ENCODE data around the gene ST8SIA5.
A peak's percentile ranks its signal among the peaks of the same experiment; 100 is the strongest.

ST8SIA5 gene

DNA sequence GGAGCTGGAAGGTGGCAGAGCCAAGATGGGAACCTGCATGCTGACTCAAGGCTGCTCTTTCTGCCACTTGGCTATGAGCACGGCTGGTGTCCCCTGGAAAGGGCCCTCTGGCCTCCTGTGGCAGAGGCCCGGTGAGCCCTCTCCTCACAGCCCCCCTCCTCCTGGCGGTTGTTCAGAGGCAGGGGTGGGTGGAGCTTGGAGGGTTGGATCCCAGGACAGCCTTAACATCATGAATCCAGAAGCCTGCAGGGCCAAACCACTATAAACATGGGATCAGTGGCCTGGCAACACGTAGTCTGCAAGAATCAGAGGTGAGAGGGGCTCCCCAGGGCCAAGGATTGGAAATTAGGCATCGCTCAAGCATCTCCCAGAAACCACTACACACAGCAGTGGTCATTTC lies 51.3 kb downstream of the ST8SIA5 start:
- no peak for DNase-seq

GRCh38 chr18:46704816-46705215 lies 52.0 kb downstream of the ST8SIA5 start:
- no peak for DNase-seq

GRCh38 chr18:46704189-46704588 lies 52.7 kb downstream of the ST8SIA5 start:
- no peak for DNase-seq

- no peak for DNase-seq
Measured at GRCh38 chr18:46702471-46702870, 54.4 kb downstream of the ST8SIA5 start.

DNA sequence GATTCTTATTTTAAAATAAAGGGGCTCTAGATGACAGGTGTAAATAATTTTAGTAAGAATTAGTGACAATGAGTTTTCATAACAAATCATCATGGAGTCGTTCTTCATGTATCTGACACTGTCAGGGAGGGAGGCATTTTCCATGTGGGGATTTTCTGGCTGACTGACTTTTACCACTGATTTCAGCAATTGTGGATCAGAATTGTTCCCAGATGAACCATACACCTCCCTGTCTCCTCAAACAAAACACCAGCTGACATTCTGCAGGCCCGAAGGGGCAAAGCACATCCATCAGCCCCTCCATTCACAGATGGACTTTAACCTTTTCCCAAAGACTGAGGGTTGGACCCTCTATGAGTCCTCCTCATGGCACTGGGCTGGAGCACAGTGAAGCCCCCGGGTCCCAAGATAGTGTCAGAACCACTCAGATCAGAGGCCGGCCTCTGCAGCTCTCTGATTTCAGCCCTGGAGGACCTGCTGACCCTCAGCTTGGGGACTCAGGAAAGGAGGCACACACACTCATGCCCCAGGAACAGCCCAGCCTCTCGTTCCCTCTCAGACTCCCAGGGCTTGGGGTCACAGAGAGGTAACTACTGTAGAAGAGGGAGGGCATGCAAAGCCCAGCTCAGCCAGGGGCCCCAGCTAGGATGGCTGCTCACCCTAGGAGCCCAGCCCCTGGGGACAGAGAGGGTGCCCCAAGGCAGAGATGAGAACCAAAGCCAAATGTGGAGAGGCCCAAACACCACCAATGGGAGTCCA lies 56.6 kb downstream of the ST8SIA5 start:
- DNase-seq, result no peak

DNA sequence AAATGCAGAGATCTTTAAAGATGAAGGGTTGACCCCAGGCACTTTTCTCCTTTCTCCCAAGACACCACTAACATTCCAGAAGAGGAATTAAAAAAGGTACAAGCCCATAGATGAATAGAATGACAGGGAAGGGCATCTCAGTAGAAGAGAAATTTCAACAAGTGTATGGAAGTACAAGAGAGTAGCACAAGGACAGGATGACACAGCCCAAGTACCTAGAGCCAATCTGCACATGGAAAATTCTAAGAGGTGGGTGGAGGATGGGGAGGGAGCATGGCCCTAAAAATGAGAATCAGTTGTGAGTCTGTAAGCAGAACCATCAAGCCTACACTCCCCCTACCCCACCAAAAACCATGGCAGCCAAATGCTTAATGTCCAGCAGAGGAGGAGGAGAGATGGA lies 60.2 kb downstream of the ST8SIA5 start:
- DNase-seq, result no peak

- no peak for DNase-seq
Measured at GRCh38 chr18:46696268-46696667, 60.6 kb downstream of the ST8SIA5 start.

- no peak for DNase-seq
Measured at GRCh38 chr18:46693996-46694395, 62.9 kb downstream of the ST8SIA5 start.

DNA sequence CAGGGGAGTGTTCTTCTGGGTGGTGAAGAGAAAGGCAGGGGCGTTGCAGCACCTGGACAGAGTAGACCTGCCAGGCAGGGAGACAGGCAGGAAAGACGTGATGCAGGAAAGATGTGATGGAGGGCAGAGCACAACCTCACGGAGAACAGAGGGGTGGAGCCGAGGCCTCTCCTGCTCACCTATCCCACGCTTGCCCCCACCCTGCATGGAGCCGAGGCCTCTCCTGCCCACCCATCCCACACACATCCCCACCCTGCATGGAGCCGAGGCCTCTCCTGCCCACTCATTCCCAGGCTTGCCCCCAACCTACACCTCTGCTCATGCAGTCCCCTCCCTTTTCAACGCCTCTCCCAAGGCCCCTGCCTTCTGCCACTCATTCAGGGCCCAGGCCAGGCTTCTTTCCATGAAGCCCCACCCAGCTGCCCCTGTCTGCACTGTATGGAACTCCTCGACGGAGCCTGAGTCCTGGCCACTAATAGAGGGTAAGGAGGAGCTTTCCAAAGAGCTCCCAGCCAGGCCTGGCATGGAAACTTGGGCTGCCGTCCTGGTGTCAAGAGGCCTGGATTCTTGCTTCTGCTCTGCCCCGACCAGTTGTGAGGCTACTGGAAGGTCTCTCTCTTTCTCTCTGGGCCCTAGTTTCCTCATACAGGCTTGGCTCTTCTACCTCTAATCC lies 67.9 kb downstream of the ST8SIA5 start:
- no peak for DNase-seq

GRCh38 chr18:46686186-46686585 lies 70.7 kb downstream of the ST8SIA5 start:
- no peak for DNase-seq

- no peak for DNase-seq
Measured at GRCh38 chr18:46683252-46683651, 73.6 kb downstream of the ST8SIA5 start.

- no peak for DNase-seq
Measured at GRCh38 chr18:46680784-46681695, 75.8 kb downstream of the ST8SIA5 start.

DNA sequence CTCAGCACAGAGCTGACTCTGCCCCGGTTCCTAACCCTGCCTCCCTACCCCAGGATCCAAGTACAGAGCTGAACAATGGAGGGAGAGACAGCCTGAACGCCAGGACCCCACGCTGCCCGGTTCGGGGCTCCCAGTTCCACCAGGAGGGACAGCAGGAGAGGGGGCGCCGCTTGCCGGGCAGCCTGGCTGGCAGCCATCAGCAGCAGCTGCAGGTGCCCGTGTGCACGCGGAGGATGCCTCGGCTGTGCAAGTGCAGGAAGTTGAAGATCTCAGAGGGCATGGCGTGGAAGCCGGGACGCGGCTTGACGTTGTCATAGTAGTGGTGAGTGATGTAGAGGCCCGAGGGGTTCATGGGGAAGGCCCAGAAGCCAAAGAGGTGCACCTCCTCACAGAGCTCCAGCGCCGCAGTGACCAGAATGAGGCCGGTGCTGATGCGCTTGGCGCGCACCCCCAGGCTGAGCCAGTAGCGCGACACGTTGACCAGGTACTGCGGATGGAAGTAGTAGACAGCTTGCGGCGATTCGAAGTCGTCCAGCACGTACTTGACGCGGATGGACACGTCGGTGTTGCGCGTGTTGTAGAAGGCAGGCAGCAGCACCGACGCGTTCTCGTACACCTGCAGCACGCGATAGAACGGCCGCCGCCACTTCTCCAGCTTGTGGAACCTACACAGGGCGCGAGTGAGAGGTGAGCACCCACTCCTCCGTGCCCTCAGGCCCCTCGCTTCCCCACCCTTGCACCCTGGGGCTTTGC lies 76.8 kb downstream of the ST8SIA5 start:
- DNase-seq, result no peak

DNA sequence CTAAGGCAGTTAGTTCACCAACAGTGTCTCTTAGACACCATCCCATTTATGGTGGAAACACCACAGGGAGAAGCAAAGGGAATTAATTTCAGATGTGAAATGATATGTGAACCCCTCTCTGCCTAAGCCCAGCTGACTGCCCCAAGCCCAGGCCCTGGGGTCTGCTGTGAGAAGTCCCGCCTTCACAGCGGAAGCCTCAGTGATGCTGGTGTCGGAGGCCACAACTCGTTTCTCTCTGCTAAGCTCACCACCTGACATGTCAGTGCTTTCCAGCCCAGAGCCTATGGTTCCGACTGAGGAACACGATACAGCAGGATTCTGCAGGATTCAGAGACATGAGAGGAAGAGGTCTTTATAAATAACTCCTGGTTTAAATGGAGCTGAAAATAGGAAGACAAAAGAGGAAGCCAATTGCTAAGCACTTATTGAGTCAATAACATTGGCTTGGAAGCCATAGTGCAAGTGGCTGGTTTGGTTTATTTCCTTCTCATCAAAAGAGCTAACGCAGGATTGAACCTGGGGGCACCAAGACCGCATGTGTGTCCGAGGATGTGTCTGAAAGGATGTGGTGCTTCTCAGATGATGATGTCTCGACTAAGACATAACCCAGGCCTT lies 78.0 kb downstream of the ST8SIA5 start:
- DNase-seq, result no peak

DNA sequence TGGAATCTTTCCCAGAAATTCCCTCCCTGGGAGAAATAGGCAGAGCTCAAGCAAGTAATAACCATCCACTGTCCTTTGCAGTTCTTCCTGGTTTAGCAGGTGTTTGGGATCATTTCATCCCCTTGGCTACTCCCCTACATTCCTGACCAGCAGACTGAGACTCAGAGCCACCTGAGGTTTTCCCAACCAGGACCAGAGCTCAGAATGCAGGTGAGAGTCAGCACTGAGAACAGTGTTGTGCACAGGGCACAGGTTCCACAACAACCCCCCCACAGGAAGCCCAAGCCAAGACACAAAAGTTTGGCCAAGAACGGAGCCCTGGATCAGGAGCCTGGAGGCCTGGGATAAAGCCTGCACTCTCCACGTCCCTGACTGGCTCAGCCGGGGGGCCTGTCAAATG lies 78.8 kb downstream of the ST8SIA5 start:
- no peak for DNase-seq

- no peak for DNase-seq
Measured at GRCh38 chr18:46677611-46678010, 79.2 kb downstream of the ST8SIA5 start.

DNA sequence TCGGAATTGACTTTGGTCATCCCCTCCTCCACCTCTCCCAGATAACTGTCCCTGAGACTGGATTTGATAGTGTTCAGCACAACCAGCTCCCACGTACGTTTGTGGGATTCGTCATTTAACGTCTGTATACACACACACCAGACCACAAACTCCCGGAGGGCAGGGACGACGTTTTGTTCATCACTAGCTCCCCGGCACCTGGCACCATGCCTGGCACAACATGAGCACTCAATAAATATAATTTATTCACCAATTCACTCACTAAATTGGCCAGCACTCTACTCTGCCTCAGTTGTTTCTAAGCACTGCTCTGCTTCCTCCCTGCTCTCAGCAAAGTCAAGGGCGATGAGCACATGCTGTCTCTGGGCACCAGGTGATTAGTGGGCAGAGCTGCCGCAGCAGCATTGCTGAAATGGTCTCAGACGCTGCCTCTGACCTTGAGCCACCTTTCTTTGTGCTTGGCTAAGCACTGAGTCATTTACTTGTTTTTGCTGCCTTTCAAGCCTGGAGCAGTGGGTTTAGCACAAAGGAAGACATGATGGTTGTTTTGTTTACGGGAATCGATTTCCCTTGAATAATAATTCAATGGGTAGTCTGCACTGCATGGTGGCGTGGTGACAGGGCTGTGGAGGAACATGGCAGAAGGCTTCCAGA lies 80.5 kb downstream of the ST8SIA5 start:
- DNase-seq, result no peak

- no peak for DNase-seq
Measured at GRCh38 chr18:46675112-46675511, 81.7 kb downstream of the ST8SIA5 start.

GRCh38 chr18:46672062-46672970 lies 84.5 kb downstream of the ST8SIA5 start:
- DNase-seq, result peak; percentile 7

DNA sequence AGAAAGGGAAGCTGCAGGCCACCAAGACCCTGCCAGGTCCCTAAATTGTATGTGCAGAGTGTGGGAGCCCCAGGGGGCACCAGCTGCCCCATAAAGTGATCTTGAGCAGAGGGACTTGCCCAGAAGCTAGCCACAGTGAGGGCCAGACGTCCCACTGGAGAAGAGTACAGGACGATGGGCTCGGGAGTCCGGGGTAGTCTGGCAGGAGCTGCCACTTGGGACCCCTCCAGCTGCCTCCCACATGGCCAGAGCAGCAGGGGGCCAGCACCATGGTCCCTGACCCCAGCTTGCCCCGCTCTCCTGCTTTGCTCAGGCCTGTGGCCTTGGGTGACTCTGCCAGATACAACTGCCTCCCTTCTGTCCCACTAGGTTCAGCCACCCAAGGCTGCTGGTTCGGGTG lies 88.2 kb downstream of the ST8SIA5 start:
- DNase-seq, result no peak

Measured in fibroblast of skin of scalp (primary cell).